GM21360 (cell line): Measurements from ENCODE around the gene CNTNAP2.

Experiments
- ATAC-seq: cut with Tn5 transposase; IDR thresholded peaks from one replicate; pipeline ENCODE4 v1.9.1; 2021; ENCODE audit warnings: mild to moderate bottlenecking, moderate library complexity; ENCODE audit not compliant: unreplicated experiment

The CNTNAP2 gene

GRCh38 chr7:146960773-146961391 is 844.3 kb downstream of the CNTNAP2 start:
- no peak for ATAC-seq

- no peak for ATAC-seq
Observed at GRCh38 chr7:146961617-146962016, 845.0 kb downstream of the CNTNAP2 start.

- no peak for ATAC-seq
Observed at GRCh38 chr7:146966274-146966673, 849.7 kb downstream of the CNTNAP2 start.

- no peak for ATAC-seq
Observed at GRCh38 chr7:146982482-146982881, 865.9 kb downstream of the CNTNAP2 start.

- ATAC-seq = no peak
Observed at GRCh38 chr7:146991596-146991995, 875.0 kb downstream of the CNTNAP2 start.

- ATAC-seq = no peak
Observed at GRCh38 chr7:146993764-146994163, 877.2 kb downstream of the CNTNAP2 start.

- ATAC-seq = no peak
Observed at GRCh38 chr7:147008530-147008929, 891.9 kb downstream of the CNTNAP2 start.

GRCh38 chr7:147012666-147013065 is 896.1 kb downstream of the CNTNAP2 start:
- ATAC-seq = no peak

GRCh38 chr7:147013825-147014224 is 897.2 kb downstream of the CNTNAP2 start:
- ATAC-seq = no peak

GRCh38 chr7:147014286-147014955 is 897.8 kb downstream of the CNTNAP2 start:
- ATAC-seq = no peak

- ATAC-seq = no peak
Observed at GRCh38 chr7:147015999-147016398, 899.4 kb downstream of the CNTNAP2 start.

GRCh38 chr7:147022056-147022455 is 905.5 kb downstream of the CNTNAP2 start:
- ATAC-seq = no peak

- no peak for ATAC-seq
Observed at GRCh38 chr7:147023440-147023839, 906.8 kb downstream of the CNTNAP2 start.

- ATAC-seq = no peak
Observed at GRCh38 chr7:147029953-147030352, 913.4 kb downstream of the CNTNAP2 start.

- no peak for ATAC-seq
Observed at GRCh38 chr7:147033641-147034040, 917.0 kb downstream of the CNTNAP2 start.

GRCh38 chr7:147041438-147041837 is 924.8 kb downstream of the CNTNAP2 start:
- no peak for ATAC-seq

GRCh38 chr7:147044941-147045340 is 928.3 kb downstream of the CNTNAP2 start:
- no peak for ATAC-seq

- no peak for ATAC-seq
Observed at GRCh38 chr7:147047696-147048095, 931.1 kb downstream of the CNTNAP2 start.

- ATAC-seq = no peak
Observed at GRCh38 chr7:147048864-147049263, 932.3 kb downstream of the CNTNAP2 start.

- ATAC-seq = no peak
Observed at GRCh38 chr7:147052818-147053217, 936.2 kb downstream of the CNTNAP2 start.

GRCh38 chr7:147053746-147054145 is 937.1 kb downstream of the CNTNAP2 start:
- ATAC-seq = no peak

GRCh38 chr7:147060070-147060469 is 943.5 kb downstream of the CNTNAP2 start:
- ATAC-seq = no peak

GRCh38 chr7:147062897-147063296 is 946.3 kb downstream of the CNTNAP2 start:
- ATAC-seq = no peak
